Gastrocnemius medialis (tissue), 4 donors: ENCODE results near the gene MMP11.

ENCODE experiments used
- CTCF ChIP-seq, 5 experiments: fragments of 450-650 bp in 3 of 5; fragments of 200-600 bp in 2 of 5; sonication (generic) in 2 of 5; IDR thresholded peaks in 4 of 5; conservative IDR thresholded peaks in 1 of 5; 1 replicate in 4 of 5; 2 replicates in 1 of 5; pipeline ENCODE4 v1.5.1; 2016 to 2019; ENCODE audit warnings: antibody characterized with exemption in 5 of 5, mild to moderate bottlenecking in 3 of 5, moderate library complexity in 3 of 5
- POLR2A ChIP-seq, 2 donors: fragments of 450-650 bp; IDR thresholded peaks; one replicate each; pipeline ENCODE4 v1.6.1; 2017; ENCODE audit warnings: antibody characterized with exemption in 2 of 2, mild to moderate bottlenecking in 2 of 2, moderate library complexity in 2 of 2

GRCh38 chr22:23786261-23786710 is 13.6 kb downstream of the MMP11 start:
- TF ChIP-seq POLR2A (IDR thresholded peaks at IDR 0.05) (no peak), CTCF (IDR thresholded peaks at IDR 0.05 in 4 of 5, conservative IDR thresholded peaks at IDR 0.05 in 1 of 5) (peak in 1 of 5 experiments; percentile 8)
